ENCODE results near the gene FKBP8.
A peak's percentile ranks its signal among the peaks of the same experiment; 100 is the strongest.
"Not testable (repeated sequence)": the region's sequence is repeated elsewhere in the genome, so short reads cannot be mapped to it uniquely, and the experiment has no call there.

The FKBP8 gene
- 105 to 278 (median 169) reads per million in 17 experiments for total RNA-seq

DNA sequence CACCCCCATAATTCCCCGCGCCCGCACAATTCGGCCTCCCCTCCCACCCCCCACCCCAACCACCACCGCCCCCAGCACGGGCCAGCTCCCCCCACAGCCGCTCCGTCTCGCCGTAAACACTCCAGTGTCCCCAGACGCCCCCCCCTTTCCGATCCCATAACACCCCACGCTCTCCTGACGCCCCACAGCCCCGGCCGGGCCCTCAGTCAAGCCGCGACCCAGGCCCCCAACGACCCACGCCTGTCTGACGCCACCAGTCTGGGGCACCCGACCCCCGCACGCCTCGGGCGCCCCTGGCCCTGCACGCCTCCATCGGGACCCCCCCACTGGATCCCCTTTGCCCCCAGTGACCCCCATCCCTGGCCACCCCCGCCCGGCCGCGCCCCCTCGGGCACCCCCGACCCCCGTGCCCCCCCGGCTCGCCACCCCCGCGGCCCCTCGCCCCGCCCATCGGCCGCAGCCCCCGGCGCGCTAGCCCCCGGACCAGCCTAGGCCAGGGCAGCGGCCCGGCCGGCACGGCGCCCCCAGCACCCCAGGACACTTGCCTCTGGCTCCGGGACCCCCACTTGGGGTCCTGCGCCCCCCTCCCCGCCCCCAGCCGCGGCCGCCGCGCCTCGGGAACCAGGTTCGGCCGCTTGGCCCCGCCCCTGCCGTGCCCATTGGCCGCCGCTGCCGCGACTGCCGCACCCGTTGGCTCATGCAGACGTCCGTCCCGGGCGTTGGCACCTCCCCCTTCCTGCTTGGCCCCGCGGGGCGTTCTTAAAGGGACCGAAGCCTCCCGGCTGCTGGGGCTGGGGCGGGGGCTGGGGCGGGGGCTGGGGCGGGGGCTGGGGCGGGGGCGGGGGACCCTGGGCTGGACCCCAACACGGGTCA, at the start of gene FKBP8:
Gene FKBP8 (minus strand): TSS at position 633 of the 873 bp plus-strand sequence. CDS start 1,603 bp downstream, outside the sequence.
- DNase-seq = peak; percentile 94 to 98 (median 96)

GRCh38 chr19:18592732-18593131, 49.4 kb upstream of the FKBP8 start:
- DNase-seq = not testable (repeated sequence)

GRCh38 chr19:18591735-18592385, 48.5 kb upstream of the FKBP8 start:
- no peak for DNase-seq

- DNase-seq = peak; percentile 41 to 57 (median 52)
Measured at GRCh38 chr19:18590273-18591272, 47.2 kb upstream of the FKBP8 start.

DNA sequence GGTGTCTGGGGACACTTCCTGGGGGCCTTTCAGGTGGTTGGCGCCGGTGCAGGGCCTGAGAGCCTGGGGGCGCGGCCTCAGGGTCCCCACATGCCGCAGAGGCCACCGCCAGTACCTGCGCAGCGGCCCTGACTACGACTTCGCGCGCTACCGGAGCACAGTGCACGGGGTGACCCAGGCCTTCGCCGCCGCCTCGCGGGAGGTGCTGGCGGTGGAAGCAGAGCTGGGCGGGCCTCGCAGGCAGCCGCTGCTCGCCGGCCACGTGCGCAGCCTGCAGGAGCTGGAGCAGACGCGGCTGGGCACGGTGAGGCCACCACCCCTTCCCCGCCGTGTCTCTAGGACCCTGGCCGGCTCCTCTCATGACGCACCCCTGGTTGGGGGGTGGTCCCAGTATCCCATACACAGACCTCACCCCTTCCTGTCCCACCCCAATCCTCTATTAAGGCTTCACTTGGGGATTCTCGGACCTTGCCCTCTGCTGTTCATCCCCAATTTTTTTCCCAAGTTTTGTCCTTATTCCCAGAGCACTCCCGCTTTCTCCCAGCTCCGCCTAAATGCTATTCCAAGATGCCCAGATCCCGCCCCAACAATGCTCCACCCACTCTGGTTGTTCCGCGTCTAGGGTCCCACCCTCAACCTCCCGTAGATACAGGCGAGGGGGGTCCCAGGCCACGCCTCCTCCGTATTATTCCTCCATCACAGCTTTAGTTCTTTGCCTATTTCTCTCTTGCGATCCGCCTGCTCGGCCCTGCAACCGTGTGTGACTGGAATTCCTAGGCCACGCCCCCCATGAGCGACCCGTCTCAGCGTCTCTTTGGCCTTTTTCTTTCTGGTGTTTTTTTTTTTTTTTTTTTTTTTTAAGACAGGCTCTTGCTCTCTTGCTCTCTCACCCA, 46.3 kb upstream of the FKBP8 start:
- DNase-seq = peak; percentile 64 to 88 (median 77)

DNA sequence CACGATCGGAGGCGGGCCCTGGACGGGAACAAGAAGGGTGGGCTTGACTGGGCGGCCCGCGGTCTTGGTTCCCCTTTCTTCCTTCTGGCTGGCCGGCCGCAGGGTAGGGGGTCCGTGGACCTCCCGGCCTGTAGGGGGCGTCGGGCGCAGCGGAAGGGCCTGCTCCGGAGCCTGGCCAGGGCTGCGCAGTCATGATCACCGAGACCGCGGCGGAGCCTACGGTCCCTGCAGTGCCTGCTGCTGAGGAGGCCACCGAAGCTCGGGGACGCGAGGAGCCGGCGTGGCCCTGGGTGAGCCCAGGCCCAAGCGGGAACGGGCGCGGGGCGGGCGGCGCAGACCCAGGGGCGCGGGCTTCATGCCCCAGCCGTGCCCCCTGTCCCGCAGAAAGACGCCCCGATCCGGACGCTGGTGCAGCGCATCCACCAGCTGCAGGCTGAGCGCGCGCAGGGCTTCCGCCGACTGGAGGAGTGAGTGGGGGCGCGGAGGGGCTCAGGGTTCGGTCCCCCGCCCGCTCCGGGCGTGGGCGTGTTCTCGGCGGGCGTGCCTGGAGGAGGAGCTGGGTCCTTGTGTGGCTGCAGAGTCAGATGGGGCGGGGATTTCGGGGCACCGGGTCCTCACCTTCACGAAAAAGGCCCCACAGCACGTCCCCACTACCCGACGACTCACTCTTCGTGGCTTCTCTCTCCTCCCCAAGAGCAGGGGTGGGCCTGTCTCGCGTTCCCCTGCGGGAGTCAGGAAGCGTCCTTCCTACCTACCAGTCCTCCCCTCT, 45.4 kb upstream of the FKBP8 start, which contains the start of gene REX1BD:
Gene REX1BD (plus strand): TSS at position 188 of the 769 bp plus-strand sequence. CDS start 4 bp downstream, at position 192.
- DNase-seq = peak; percentile 89 to 98 (median 92)

DNA sequence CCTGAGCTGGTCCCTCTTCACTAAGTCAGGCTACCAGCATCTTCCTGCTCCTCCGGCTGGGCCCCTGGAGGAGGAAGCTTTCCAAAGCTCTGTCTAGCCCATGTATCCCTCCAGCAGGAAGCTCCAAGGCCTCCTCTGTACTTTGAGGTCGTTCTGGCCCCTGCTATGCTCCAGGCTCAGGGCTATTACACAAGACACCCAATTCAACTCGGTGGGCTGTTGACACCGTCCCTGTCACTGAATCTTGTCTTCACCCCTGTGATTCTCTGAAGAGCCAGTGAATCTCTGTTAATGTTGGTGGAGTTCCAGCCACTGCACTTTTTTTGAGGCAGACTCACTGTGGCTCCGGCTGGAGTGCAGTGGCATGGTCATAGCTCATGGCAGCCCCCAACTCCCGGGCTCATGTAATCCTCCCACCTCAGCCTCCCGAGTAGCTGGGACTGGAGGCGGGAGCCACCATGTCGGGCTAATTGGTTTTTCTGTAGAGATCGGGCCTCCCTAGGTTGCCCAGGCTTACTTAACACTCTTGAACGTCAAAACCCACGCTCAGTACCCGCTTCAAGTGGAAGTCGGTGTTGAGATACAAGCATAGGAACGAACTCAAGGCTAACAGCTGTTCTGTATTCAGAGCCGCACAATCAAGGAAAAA, 44.7 kb upstream of the FKBP8 start:
- DNase-seq = peak in 1 of 4 experiments; percentile 28

DNA sequence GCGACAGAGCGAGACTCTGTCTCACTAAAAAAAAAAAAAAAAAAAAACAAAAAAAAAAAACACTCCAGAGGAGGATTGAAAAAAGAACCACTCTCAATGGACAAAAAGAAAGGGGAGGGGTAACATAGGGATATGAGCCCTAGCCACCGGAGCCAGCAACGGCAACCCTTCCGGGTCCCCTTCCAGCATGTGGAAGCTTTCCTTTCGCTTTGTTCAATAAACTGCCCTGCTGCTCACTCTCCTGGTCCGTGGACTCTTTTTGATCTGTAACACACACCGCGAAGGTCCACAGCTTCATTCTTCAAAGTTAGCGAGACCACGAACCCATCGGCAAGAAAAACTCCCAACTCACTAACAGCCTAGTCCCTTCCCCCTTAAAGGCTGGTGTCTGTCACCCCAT, 44.2 kb upstream of the FKBP8 start:
- no peak for DNase-seq

DNA sequence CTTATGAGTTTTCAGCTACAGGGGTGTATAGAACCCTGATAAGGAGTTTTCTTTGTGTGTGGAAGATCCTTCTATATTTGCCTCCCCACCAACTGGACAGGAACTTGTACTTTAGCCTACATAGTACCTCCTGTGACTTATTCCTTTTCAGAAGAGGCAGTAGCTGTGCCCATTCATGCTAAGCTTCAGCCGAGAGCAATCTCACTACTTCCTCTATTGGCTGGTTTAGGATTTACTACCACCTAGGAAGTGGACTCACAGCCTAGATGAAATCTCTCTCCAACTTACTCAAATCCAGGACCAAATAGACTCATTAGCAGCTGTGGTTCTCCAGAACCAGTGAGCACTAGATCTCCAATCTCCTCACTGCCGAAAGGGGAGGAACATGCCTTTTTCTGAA, 42.9 kb upstream of the FKBP8 start:
- peak; percentile 67 to 82 (median 75) for DNase-seq

DNA sequence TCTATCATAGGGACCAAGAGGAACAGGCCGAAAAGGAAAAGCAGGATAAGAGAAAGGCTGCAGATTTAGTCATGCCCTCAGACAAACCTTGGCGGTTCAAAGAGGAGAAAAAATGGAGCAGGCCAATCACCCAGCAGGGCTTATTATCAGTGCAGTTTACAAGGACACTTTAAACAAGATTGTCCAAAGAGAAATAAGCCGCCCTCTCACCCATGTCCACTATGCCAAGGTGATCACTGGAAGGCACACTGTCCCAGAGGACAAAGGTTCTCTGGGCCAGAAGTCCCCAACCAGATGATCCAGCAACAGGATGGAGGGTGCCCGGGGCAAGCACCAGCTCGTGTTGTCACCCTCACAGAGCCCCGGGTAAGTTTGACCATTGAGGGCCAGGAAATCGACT, 36.9 kb upstream of the FKBP8 start:
- peak in 1 of 4 experiments; percentile 1 for DNase-seq

- DNase-seq = no peak
Measured at GRCh38 chr19:18577365-18577914, 34.1 kb upstream of the FKBP8 start.

GRCh38 chr19:18576383-18576782, 33.0 kb upstream of the FKBP8 start:
- DNase-seq = no peak

DNA sequence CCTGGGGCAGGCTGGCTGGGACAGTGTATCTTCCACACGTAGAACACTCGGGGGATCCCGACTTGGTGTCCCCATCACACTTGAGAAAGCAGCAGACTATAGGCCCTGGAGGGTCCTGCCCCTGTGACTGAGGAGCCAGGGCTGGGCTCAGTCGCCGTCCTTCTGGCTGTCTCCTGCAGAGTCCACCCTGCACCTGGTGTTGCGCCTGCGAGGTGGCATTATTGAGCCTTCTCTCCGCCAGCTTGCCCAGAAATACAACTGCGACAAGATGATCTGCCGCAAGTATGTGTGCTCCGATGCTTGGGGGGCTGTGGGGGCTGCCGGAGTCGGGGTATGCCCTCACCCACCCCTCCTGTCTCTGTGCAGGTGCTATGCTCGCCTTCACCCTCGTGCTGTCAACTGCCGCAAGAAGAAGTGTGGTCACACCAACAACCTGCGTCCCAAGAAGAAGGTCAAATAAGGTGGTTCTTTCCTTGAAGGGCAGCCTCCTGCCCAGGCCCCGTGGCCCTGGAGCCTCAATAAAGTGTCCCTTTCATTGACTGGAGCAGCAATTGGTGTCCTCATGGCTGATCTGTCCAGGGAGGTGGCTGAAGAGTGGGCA, 31.4 kb upstream of the FKBP8 start:
- no peak for DNase-seq

DNA sequence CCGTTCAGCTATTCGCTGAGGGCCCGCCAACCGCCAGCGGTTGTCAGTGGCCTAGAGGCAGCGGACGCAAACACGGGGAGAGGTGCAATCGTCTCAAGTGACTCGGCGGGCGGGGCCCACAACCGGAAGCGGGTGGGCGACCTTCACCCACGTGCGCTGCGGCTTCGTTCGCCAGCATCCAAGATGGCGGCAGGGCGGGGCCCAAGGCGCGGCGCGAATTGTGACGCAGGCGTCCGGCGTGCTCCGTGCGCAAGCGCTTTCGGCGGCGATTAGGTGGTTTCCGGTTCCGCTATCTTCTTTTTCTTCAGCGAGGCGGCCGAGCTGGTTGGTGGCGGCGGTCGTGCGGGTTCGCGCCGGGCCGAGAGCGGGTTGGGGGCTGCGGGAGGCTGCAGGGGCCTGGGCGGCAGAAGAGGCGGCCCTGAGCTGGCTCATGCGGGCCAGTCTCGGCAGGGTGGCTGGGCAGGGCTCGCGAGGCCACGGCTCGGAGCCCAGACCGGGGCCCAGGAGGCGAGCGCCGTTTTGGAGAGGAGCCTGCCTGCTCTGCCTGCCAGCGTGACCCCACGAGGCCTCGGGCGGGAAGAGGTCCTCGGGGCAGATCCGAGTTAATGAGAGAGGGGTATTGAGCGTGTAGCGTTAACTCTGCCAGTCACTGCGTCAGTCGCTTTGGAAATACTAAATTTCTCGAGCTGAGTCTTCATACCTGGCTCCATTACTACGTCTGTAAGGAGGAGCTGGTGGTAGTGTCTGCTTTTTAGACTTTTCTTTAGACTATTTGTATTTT, 28.4 kb upstream of the FKBP8 start, which contains the start of gene UBA52:
Gene UBA52 (plus strand): TSS at position 294 of the 781 bp plus-strand sequence. CDS start 1,444 bp downstream, outside the sequence.
- peak; percentile 99 to 100 (median 100) for DNase-seq

DNA sequence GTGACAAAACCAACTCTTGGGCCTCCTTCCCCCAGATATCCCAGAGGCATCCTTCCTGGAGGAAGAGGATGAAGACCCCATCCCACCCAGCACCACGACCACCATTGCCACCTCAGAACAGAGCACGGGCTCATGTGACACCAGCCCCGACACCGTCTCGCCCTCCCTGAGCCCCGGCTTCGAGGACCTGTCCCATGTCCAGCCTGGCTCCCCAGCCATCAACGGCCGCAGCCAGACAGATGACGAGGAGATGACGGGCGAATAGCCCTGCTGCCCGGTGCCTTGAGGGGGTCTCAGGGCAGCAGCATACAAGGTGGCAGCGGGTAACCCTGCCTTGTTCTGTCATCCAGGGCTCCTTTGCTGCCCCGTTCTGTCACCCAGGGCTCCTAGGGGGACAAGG, 25.0 kb upstream of the FKBP8 start:
- DNase-seq = no peak

DNA sequence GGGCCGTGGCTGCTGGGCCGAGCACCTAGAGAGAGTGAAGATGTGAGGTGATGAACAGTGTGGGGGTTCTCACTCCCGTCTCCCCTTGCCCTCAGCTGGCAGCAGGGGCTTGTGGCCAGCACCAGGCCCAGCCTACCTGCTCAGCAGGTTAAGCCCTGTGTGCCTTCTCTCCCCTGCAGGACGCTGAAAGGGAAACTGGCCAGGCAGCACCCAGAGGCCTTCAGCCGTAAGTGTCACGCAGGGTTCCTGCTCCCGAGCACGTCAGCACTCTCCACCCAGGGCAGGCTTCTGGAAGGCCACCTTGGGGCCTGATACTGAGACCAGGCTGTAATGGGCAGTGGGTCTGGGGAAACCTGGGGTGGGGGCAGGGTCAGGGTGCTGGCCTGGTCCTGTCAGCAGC, 23.6 kb upstream of the FKBP8 start:
- no peak for DNase-seq

- DNase-seq = no peak
Measured at GRCh38 chr19:18562086-18562485, 18.7 kb upstream of the FKBP8 start.

DNA sequence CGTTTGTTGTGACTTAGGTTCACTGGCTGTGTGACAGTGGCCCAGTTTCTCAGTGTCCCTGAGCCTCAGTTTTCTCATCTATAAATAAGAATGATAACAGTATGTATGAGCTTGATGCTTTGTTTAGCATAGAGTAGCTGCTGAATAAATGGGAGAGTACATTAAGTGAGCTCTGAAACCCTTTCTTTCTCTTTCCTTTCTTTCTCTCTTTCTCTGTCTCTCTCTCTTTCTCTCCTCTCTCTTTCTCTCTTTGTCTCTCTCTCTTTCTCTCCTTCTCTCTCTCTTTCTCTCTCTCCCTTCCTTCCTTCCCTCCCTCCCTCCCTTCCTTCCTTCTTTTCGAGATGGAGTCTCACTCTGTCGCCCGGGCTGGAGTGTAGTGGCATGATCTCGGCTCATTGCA, 16.3 kb upstream of the FKBP8 start:
- no peak for DNase-seq
